ENCODE results near the gene MIGA2. TPM values are rescaled to one million over a fixed set of nuclear protein-coding genes. Genes with fewer than 3 reads are reported as not detected.

The MIGA2 gene
- total and polyA plus RNA-seq, 2 donors (not counting 1 experiment from before 2014, with no cell fraction given): 62.1 to 78.1 TPM

DNA sequence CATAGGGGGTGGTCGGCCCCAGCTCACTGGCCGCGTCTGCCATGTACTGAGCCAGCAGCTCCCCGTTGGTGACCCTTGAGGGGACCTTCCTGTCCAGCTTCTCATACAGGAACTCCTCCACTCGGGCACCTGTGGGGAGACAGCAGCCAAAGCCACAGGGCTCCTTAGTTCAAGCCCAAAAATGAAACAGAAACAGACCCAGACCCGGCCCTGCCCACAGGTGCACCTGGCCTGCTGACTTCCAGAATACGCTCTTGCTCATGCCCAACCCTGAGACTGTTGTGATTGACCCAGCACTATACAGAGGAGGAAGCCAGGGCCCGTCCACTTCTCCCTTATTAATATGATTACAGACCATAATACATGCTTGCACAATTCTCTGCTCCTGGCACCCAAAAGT is 15.3 kb upstream of the MIGA2 start:
- peak overlapping the region; percentile 49 for H2AFZ ChIP-seq (ENCODE audit: insufficient read depth, low read depth, low read length, poor library complexity, severe bottlenecking)
- H3K27me3 ChIP-seq (replicated peaks in 1 of 4; ENCODE audit: control extremely low read depth in 1 of 4, control insufficient read depth in 3 of 4, insufficient read depth in 4 of 4, low read length in 3 of 4): no peaks in the 10 kb centered on the region
- H4K20me1 ChIP-seq (ENCODE audit: control insufficient read depth, insufficient read depth, low read length, poor library complexity, severe bottlenecking): peaks cover 19% of the 10 kb centered on the region
- H3K4me3 ChIP-seq (ENCODE audit: control extremely low read depth in 1 of 5, extremely low read depth in 1 of 5, insufficient read depth in 1 of 5, low read depth in 2 of 5, low read length in 4 of 5): peak overlapping the region in 2 of 5 experiments; percentile 12 to 24
- H3K9me3 ChIP-seq (ENCODE audit: control extremely low read depth in 1 of 3, control insufficient read depth in 2 of 3, insufficient read depth in 1 of 3, low read length in 2 of 3): no peaks in the 10 kb centered on the region
- no peaks in the 10 kb centered on the region for H3K9me3 Mint-ChIP-seq (ENCODE audit: insufficient read depth)
- peak overlapping the region; percentile 60 for H3K4me2 ChIP-seq (replicated peaks; ENCODE audit: low read depth, low read length, poor library complexity, severe bottlenecking)
- POLR2A ChIA-PET: no interaction called here
- H3K4me3 Mint-ChIP-seq: peak overlapping the region; percentile 68
- WGBS (ENCODE audit: insufficient coverage): 43% methylated on average over 8 of the region's 8 CpGs
- no peak overlapping the region for H3K9ac ChIP-seq (ENCODE audit: low read length)
- ATAC-seq (ENCODE audit: low read depth) (peak; percentile 92), DNase-seq (peak; percentile 71)
- H3K27ac ChIP-seq (ENCODE audit: low read length in 2 of 2): peak overlapping the region; percentile 62 to 74
- TF ChIP-seq, protein P1, sequence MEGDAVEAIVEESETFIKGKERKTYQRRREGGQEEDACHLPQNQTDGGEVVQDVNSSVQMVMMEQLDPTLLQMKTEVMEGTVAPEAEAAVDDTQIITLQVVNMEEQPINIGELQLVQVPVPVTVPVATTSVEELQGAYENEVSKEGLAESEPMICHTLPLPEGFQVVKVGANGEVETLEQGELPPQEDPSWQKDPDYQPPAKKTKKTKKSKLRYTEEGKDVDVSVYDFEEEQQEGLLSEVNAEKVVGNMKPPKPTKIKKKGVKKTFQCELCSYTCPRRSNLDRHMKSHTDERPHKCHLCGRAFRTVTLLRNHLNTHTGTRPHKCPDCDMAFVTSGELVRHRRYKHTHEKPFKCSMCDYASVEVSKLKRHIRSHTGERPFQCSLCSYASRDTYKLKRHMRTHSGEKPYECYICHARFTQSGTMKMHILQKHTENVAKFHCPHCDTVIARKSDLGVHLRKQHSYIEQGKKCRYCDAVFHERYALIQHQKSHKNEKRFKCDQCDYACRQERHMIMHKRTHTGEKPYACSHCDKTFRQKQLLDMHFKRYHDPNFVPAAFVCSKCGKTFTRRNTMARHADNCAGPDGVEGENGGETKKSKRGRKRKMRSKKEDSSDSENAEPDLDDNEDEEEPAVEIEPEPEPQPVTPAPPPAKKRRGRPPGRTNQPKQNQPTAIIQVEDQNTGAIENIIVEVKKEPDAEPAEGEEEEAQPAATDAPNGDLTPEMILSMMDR (IDR thresholded peaks at IDR 0.05): no peak
- H3K36me3 ChIP-seq (replicated peaks in 1 of 2; ENCODE audit: control extremely low read depth in 1 of 2, control insufficient read depth in 1 of 2, extremely low read depth in 1 of 2, insufficient read depth in 2 of 2, low read length in 1 of 2): peaks cover 0 to 6% of the 10 kb centered on the region in 2 experiments
- CTCF ChIA-PET: interaction anchor here (0.7 kb wide), 3 partner anchors 13 to 155 kb away, joined by 3 to 5 read pairs (median 3); no protein-coding TSS in a partner anchor
- H3K4me1 Mint-ChIP-seq: peaks cover 24% of the 10 kb centered on the region
- no peaks in the 10 kb centered on the region for H3K27me3 Mint-ChIP-seq
- peaks cover 27% of the 10 kb centered on the region for H3K79me2 ChIP-seq (ENCODE audit: control insufficient read depth, insufficient read depth, low read length)
- intact Hi-C loops (cut with micrococcal nuclease): no loop called here
- H3K27ac Mint-ChIP-seq: peak overlapping the region; percentile 90
- H3K4me1 ChIP-seq (ENCODE audit: control insufficient read depth in 2 of 2, insufficient read depth in 2 of 2, low read length in 2 of 2): peaks cover 0 to 15% of the 10 kb centered on the region in 2 donors

- ChIA-PET POLR2A (no interaction called here), CTCF (interaction anchor here (1.4 to 1.9 kb wide), 2 partner anchors 16 to 19 kb away, joined by 4 to 6 read pairs; no protein-coding TSS in a partner anchor)
- Mint-ChIP-seq H3K27ac (peak overlapping the region; percentile 50), H3K27me3 (no peaks in the 10 kb centered on the region), H3K4me1 (peaks cover 28% of the 10 kb centered on the region), H3K9me3 (ENCODE audit: insufficient read depth) (no peaks in the 10 kb centered on the region), H3K4me3 (peak overlapping the region; percentile 29)
- Histone ChIP-seq H3K4me1 (ENCODE audit: control insufficient read depth in 2 of 2, insufficient read depth in 2 of 2, low read length in 2 of 2) (peaks cover 5 to 23% of the 10 kb centered on the region in 2 donors), H2AFZ (ENCODE audit: insufficient read depth, low read depth, low read length, poor library complexity, severe bottlenecking) (no peak overlapping the region), H3K9ac (ENCODE audit: low read length) (no peak overlapping the region), H3K4me3 (ENCODE audit: control extremely low read depth in 1 of 5, extremely low read depth in 1 of 5, insufficient read depth in 1 of 5, low read depth in 2 of 5, low read length in 4 of 5) (no peak overlapping the region), H4K20me1 (ENCODE audit: control insufficient read depth, insufficient read depth, low read length, poor library complexity, severe bottlenecking) (peaks cover 27% of the 10 kb centered on the region), H3K79me2 (ENCODE audit: control insufficient read depth, insufficient read depth, low read length) (peaks cover 34% of the 10 kb centered on the region), H3K4me2 (replicated peaks; ENCODE audit: low read depth, low read length, poor library complexity, severe bottlenecking) (no peak overlapping the region), H3K36me3 (replicated peaks in 1 of 2; ENCODE audit: control extremely low read depth in 1 of 2, control insufficient read depth in 1 of 2, extremely low read depth in 1 of 2, insufficient read depth in 2 of 2, low read length in 1 of 2) (peaks cover 0 to 5% of the 10 kb centered on the region in 2 experiments), H3K27me3 (replicated peaks in 1 of 4; ENCODE audit: control extremely low read depth in 1 of 4, control insufficient read depth in 3 of 4, insufficient read depth in 4 of 4, low read length in 3 of 4) (no peaks in the 10 kb centered on the region), H3K9me3 (ENCODE audit: control extremely low read depth in 1 of 3, control insufficient read depth in 2 of 3, insufficient read depth in 1 of 3, low read length in 2 of 3) (no peaks in the 10 kb centered on the region), H3K27ac (ENCODE audit: low read length in 2 of 2) (no peak overlapping the region)
- ATAC-seq (ENCODE audit: low read depth) (no peak), DNase-seq (peak; percentile 4)
- no peak for TF ChIP-seq EZH2 (IDR thresholded peaks at IDR 0.05; ENCODE audit: borderline replicate concordance, insufficient read depth, low read depth, low read length, poor library complexity, severe bottlenecking)
- TF ChIP-seq, protein P1 (IDR thresholded peaks at IDR 0.05): no peak
- 98% methylated on average over 8 of the region's 9 CpGs for WGBS (ENCODE audit: insufficient coverage)
- intact Hi-C loops (cut with micrococcal nuclease): no loop called here
Measured at GRCh38 chr9:129022037-129022436, 14.4 kb upstream of the MIGA2 start.

Data from B cell (primary cell).